T-cell (primary cell): ENCODE measurements around the gene CYP3A5. TPM values are rescaled to one million over a fixed set of nuclear protein-coding genes. Genes with fewer than 3 reads are reported as not detected.

ENCODE experiments used
- ATAC-seq, 4 experiments: fragments of 200-7000 bp in 3 of 4; fragments of 150-1000 bp in 1 of 4; cut with Tn5 transposase; replicated peaks in 1 of 4; 1 replicate in 3 of 4; 2 replicates in 1 of 4; pipeline ENCODE4 v1.10.0; 2021; ENCODE audit warnings: moderate library complexity in 3 of 4, mild to moderate bottlenecking in 2 of 4, moderate number of reproducible peaks in 1 of 4
- CTCF ChIA-PET, 2 donors: fragments of 300-600 bp; sonication (Branson Sonifier 250); formaldehyde crosslinking; loops; one replicate each; lab custom pipeline; 2022; ENCODE audit warnings: antibody characterized with exemption in 2 of 2; lab: Charles Lee
- POLR2A ChIA-PET, 2 donors: fragments of 300-600 bp; sonication (Branson Sonifier 250); formaldehyde crosslinking; loops; one replicate each; lab custom pipeline; 2022; ENCODE audit warnings: antibody characterized with exemption in 2 of 2; lab: Charles Lee
- DNase-seq, 35 experiments: peaks; one replicate each; pipeline versions ENCODE4 v3.0.0 to v3.0.0-alpha.2; 2013 to 2023
- H3K27ac ChIP-seq: one replicate; pipeline ENCODE4 v1.5.1; 2013; ENCODE audit warnings: low read length
- H3K27me3 ChIP-seq, 2 experiments: replicated peaks in 1 of 2; 1 replicate in 1 of 2; 2 replicates in 1 of 2; pipeline versions ENCODE4 v1.6.1 to v1.7.0; 2013; ENCODE audit warnings: low read length in 1 of 2, mixed read lengths in 1 of 2; ENCODE audit not compliant: control insufficient read depth in 2 of 2, insufficient read depth in 2 of 2; ENCODE audit errors: extremely low read depth in 1 of 2
- H3K36me3 ChIP-seq, 2 donors: 1 replicate in 1 of 2; 2 replicates in 1 of 2; pipeline versions ENCODE4 v1.6.1 to v1.7.0; 2013; ENCODE audit warnings: low read length in 1 of 2; ENCODE audit not compliant: control insufficient read depth in 2 of 2, insufficient read depth in 1 of 2; ENCODE audit errors: extremely low read depth in 1 of 2
- H3K4me1 ChIP-seq, 2 experiments: 1 replicate in 1 of 2; 2 replicates in 1 of 2; pipeline versions ENCODE4 v1.6.1 to v1.7.0; 2013; ENCODE audit warnings: low read length in 2 of 2, mixed read lengths in 1 of 2; ENCODE audit not compliant: insufficient read depth in 2 of 2, control insufficient read depth in 1 of 2; ENCODE audit errors: extremely low read depth in 1 of 2
- H3K4me3 ChIP-seq, 2 donors: 1 replicate in 1 of 2; 2 replicates in 1 of 2; pipeline versions ENCODE4 v1.5.1 to v1.7.0; 2013; ENCODE audit warnings: mild to moderate bottlenecking in 2 of 2, low read length in 1 of 2, moderate library complexity in 1 of 2; ENCODE audit not compliant: control insufficient read depth in 1 of 2; ENCODE audit errors: extremely low read depth in 1 of 2
- H3K9me3 ChIP-seq: 2 replicates; pipeline ENCODE4 v1.7.0; 2013
- H3K27ac Mint-ChIP-seq, 2 donors: one replicate each; pipeline ENCODE4 v1.8.0; 2020 to 2021; ENCODE audit warnings: mild to moderate bottlenecking in 2 of 2, mixed read lengths in 2 of 2
- H3K27me3 Mint-ChIP-seq, 2 donors: one replicate each; pipeline ENCODE4 v1.8.0; 2021 to 2022; ENCODE audit warnings: mixed read lengths in 2 of 2
- H3K36me3 Mint-ChIP-seq: one replicate; pipeline ENCODE4 v1.8.0; 2021; ENCODE audit warnings: mixed read lengths
- H3K4me1 Mint-ChIP-seq, 3 donors: one replicate each; pipeline ENCODE4 v1.8.0; 2020 to 2022; ENCODE audit warnings: mixed read lengths in 3 of 3, mild to moderate bottlenecking in 1 of 3
- H3K4me3 Mint-ChIP-seq, 3 donors: one replicate each; pipeline ENCODE4 v1.8.0; 2020 to 2022; ENCODE audit warnings: mild to moderate bottlenecking in 3 of 3, mixed read lengths in 3 of 3, moderate library complexity in 3 of 3
- H3K9me3 Mint-ChIP-seq, 3 donors: one replicate each; pipeline ENCODE4 v1.8.0; 2020 to 2022; ENCODE audit warnings: mixed read lengths in 3 of 3
- WGBS: methylation state at CpG from one replicate; pipeline ENCODE4 v1.1.5; 2013; ENCODE audit warnings: missing lambda C conversion rate; ENCODE audit not compliant: insufficient coverage; 5-methylcytosine and 5-hydroxymethylcytosine counted together
- total RNA-seq, 35 experiments: library from RNA in 6 of 35; stranded (reverse) in 6 of 35; fragments of 120-200 nt in 1 of 35; gene quantifications; one replicate each; pipeline versions ENCODE4 v1.2.1 to v1.2.4 and lab custom pipeline; 2013 to 2026

Gene CYP3A5
- total RNA-seq, 5 donors from 2014 or later (not counting 1 experiment from before 2014, with no cell fraction given), result 0.22 to 0.58 (median 0.46) TPM; not detected in 2

DNA sequence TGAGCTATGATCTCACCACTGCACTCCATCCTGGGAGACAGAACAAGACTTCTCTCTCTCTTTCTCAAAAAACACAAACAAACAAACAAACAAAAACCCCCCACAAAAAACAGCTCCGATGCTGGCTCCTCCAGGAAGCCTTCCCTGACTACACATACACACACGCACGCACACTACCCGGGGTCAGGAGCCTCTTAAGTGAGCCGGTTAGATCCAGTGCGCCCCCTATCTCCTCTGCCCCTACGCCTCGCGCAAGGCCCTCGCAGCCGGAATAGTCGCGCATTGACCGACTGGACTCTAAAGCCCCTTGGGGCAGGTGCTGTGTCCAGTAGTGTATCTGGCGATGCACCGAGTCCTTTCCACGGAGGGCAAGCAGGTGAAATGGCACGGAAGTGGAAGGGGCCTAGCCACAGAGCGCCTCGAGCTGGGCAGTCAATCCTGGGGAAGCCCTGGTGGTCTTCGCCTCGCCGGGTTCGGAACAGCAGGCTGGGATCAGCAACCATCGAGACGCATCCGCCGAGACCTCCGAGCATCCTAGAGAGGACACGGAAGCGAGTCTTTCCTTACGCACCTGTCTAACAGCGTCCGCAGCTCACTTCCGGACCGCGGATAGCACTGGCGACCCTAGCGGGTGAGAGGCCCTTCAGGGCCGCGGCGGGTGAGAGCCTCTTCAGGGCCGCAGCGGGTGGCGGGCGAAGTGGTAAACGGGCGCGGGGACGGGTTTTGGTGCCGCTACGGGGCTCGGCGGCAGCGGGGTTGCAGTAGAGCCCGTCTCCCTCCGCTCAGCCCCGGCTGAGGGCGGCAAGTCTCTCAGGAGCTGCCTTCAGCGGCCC is 63.2 kb downstream of the CYP3A5 start, which contains the start of gene ZSCAN25:
Gene ZSCAN25 (plus strand): TSS at position 588 of the 833 bp plus-strand sequence. CDS start 2,661 bp downstream, outside the sequence.
- peaks cover 6 to 22% of the 10 kb centered on the region in 2 experiments for H3K4me1 ChIP-seq
- no peaks in the 10 kb centered on the region for H3K9me3 ChIP-seq
- Mint-ChIP-seq H3K27ac (peak within 1 kb of the TSS; percentile 93 to 97), H3K9me3 (no peaks in the 10 kb centered on the region), H3K4me3 (peak within 1 kb of the TSS; percentile 95 to 97 (median 97)), H3K4me1 (peaks cover 42 to 53% (median 42%) of the 10 kb centered on the region in 3 donors), H3K27me3 (no peaks in the 10 kb centered on the region), H3K36me3 (peaks cover 31% of the 10 kb centered on the region)
- peak within 1 kb of the TSS; percentile 86 to 89 for H3K4me3 ChIP-seq
- peak; percentile 68 to 92 (median 80) for DNase-seq
- peak; percentile 96 to 98 (median 98) for ATAC-seq
- ChIA-PET POLR2A (interaction anchor here (0.5 to 0.8 kb wide), 3 partner anchors 11 to 208 kb away, joined by 3 to 4 read pairs (median 3); partner anchors contain the start of gene BUD31 (in 1 of the 2)), CTCF (interaction anchor here (0.6 to 1.4 kb wide), 7 partner anchors 45 to 1145 kb away, joined by 3 to 6 read pairs (median 3); partner anchors contain the start of genes ZKSCAN5 (in 1 of the 2) and ZNF655 (in 1 of the 2))
- WGBS, result under 1% methylated on average over 58 of the region's 60 CpGs
- peak within 1 kb of the TSS; percentile 70 for H3K27ac ChIP-seq
- H3K27me3 ChIP-seq, result no peaks in the 10 kb centered on the region
- H3K36me3 ChIP-seq, result peaks cover 21 to 32% of the 10 kb centered on the region in 2 donors

DNA sequence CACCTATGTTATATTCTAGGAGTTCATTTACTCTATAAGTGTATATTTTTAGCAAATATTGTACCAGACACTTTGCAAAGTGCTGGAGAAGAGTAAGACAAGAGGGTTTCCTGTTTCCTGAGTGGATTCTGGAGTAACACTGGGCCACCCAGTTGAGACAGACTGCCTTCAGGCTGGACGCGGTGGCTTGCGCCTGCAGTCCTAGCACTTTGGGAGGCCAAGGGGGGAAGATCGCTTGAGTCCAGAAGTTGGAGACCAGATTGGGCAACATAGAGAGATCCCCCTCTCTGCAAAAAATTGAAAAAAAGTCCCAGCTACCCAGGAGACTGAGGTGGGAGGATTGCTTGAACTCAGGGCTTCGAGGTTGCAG is 63.8 kb downstream of the CYP3A5 start:
- H3K4me1 Mint-ChIP-seq, result peaks cover 41 to 50% (median 42%) of the 10 kb centered on the region in 3 donors
- no CpG with 5 or more reads among the region's 5 CpGs for WGBS
- DNase-seq (no peak), ATAC-seq (no peak)
- Histone ChIP-seq H3K27me3 (no peaks in the 10 kb centered on the region), H3K9me3 (no peaks in the 10 kb centered on the region), H3K4me3 (peak overlapping the region; percentile 86 to 89), H3K36me3 (peaks cover 16 to 26% of the 10 kb centered on the region in 2 donors), H3K4me1 (peaks cover 6 to 19% of the 10 kb centered on the region in 2 experiments), H3K27ac (no peak overlapping the region)
- H3K9me3 Mint-ChIP-seq, result no peaks in the 10 kb centered on the region
- CTCF ChIA-PET, result interaction anchor here in 1 of 2 donors (0.6 to 1.4 kb wide), 4 partner anchors 46 to 111 kb away, joined by 3 to 5 read pairs (median 3); partner anchors contain the start of genes ZKSCAN5 and ZNF655
- peak overlapping the region; percentile 93 to 97 for H3K27ac Mint-ChIP-seq
- POLR2A ChIA-PET, result interaction anchor here (0.5 to 0.7 kb wide), 2 partner anchors 10 to 106 kb away, joined by 3 read pairs; no protein-coding TSS in a partner anchor
- peaks cover 25% of the 10 kb centered on the region for H3K36me3 Mint-ChIP-seq
- peak overlapping the region; percentile 95 to 97 (median 97) for H3K4me3 Mint-ChIP-seq
- no peaks in the 10 kb centered on the region for H3K27me3 Mint-ChIP-seq

DNA sequence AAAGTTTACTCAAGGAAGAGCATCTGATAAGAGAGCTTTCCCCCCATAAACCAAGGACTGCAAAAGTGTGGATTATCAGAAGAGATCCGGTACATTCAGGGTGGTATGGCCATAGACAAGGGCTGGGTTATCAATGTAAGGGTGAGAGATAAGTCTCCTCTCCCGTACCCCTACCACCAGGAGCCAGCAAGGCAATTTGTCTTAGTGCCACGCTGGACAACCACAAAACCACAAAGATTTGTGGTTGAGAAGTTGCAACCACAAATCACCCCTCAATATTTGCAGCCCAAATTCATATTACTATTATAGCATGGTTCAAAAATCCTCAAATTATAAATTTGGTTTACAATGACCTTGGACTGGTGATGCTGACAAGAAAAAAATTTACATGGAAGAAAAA is 65.3 kb downstream of the CYP3A5 start:
- H3K27me3 ChIP-seq, result no peaks in the 10 kb centered on the region
- ATAC-seq (no peak), DNase-seq (no peak)
- peaks cover 6 to 19% of the 10 kb centered on the region in 2 experiments for H3K4me1 ChIP-seq
- no peak overlapping the region for H3K4me3 ChIP-seq
- POLR2A ChIA-PET, result no interaction called here
- no peaks in the 10 kb centered on the region for H3K27me3 Mint-ChIP-seq
- H3K9me3 ChIP-seq, result no peaks in the 10 kb centered on the region
- CTCF ChIA-PET, result interaction anchor here in 1 of 2 donors (0.6 kb wide), 1 partner anchor 73 kb away, joined by 3 read pairs; no protein-coding TSS in a partner anchor
- no peak overlapping the region for H3K27ac Mint-ChIP-seq
- peaks cover 36 to 42% (median 40%) of the 10 kb centered on the region in 3 donors for H3K4me1 Mint-ChIP-seq
- peaks cover 2 to 12% of the 10 kb centered on the region in 2 donors for H3K36me3 ChIP-seq
- peaks cover 17% of the 10 kb centered on the region for H3K36me3 Mint-ChIP-seq
- no peak overlapping the region for H3K27ac ChIP-seq
- no peaks in the 10 kb centered on the region for H3K9me3 Mint-ChIP-seq
- WGBS, result no CpG with 5 or more reads among the region's 3 CpGs
- H3K4me3 Mint-ChIP-seq, result peak overlapping the region in 1 of 3 donors; percentile 43

DNA sequence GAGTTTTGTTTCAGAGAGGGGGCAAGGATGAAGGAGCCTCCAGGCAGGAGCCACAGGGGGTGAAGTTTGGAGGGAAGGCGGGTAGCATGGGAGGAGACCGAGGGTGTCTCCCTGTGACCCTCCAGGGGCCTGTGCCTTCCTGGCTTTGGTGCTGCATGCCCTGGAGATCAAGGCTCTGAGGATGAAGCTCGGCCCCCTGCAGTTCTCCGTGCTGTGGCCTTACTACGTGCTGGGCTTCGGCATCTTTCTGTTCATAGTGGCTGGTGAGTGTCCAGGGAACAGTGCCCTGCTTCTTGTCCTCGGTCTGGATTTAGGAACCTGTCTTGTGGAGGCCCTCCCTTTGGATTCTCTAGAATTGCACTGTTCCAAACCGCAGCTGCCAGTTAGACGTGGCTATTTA is 72.2 kb downstream of the CYP3A5 start:
- Histone ChIP-seq H3K27me3 (peaks cover 0 to 2% of the 10 kb centered on the region in 2 experiments), H3K27ac (no peak overlapping the region), H3K4me3 (no peak overlapping the region), H3K9me3 (no peaks in the 10 kb centered on the region), H3K36me3 (no peaks in the 10 kb centered on the region), H3K4me1 (no peaks in the 10 kb centered on the region)
- no peak overlapping the region for H3K4me3 Mint-ChIP-seq
- no peaks in the 10 kb centered on the region for H3K27me3 Mint-ChIP-seq
- H3K36me3 Mint-ChIP-seq, result peaks cover 4% of the 10 kb centered on the region
- POLR2A ChIA-PET, result no interaction called here
- DNase-seq, result no peak
- H3K4me1 Mint-ChIP-seq, result peaks cover 0 to 2% (median 0%) of the 10 kb centered on the region in 3 donors
- 84% methylated on average over 7 of the region's 9 CpGs for WGBS
- no peaks in the 10 kb centered on the region for H3K9me3 Mint-ChIP-seq
- CTCF ChIA-PET, result no interaction called here
- ATAC-seq, result no peak
- H3K27ac Mint-ChIP-seq, result no peak overlapping the region

DNA sequence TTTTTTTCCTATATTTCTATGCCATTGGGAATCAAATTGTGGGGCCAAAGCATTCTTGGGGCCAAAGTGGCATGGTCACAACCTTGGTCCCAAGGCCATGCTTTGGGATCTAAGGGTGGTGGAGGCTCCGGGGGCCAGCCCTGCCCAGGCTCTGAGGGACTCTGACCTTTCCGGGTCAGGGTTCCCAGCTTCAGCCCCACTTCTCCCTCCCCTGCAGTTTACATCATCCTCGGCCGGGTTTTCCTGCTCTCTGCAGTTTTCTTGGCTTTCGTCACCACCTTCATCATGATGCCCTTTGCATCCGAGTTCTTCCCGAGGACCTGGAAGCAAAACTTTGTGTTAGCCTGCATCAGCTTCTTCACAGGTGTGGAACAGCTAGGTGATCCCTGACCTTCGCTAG is 73.3 kb downstream of the CYP3A5 start:
- Histone ChIP-seq H3K4me1 (no peaks in the 10 kb centered on the region), H3K36me3 (no peaks in the 10 kb centered on the region), H3K4me3 (no peak overlapping the region), H3K27ac (no peak overlapping the region), H3K27me3 (peaks cover 0 to 2% of the 10 kb centered on the region in 2 experiments), H3K9me3 (no peaks in the 10 kb centered on the region)
- Mint-ChIP-seq H3K27me3 (no peaks in the 10 kb centered on the region), H3K36me3 (peaks cover 4% of the 10 kb centered on the region), H3K4me3 (no peak overlapping the region), H3K9me3 (no peaks in the 10 kb centered on the region), H3K4me1 (peaks cover 0 to 2% (median 0%) of the 10 kb centered on the region in 3 donors), H3K27ac (no peak overlapping the region)
- DNase-seq (no peak), ATAC-seq (no peak)
- WGBS, result 85% methylated on average over 6 of the region's 8 CpGs
- ChIA-PET POLR2A (interaction anchor here in 1 of 2 donors (0.7 kb wide), 1 partner anchor 58 kb away, joined by 4 read pairs; no protein-coding TSS in a partner anchor), CTCF (no interaction called here)

DNA sequence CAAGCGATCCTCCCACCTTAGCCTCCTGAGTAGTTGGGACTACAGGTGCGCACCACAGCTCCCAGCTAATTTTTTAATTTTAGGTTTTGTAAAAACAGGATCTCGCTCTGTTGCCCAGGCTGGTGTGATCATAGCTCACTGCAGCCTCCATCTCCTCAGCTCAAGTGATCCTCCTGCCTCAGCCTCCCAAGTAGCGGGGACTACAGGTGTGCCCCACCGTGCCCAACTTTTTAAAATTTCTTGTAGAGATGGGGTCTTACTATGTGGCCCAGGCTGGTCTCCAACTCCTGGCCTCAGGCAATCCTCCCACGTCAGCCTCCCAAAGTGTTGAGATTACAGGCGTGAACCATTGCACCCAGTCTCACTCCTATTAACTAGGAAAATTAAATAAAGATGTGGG is 74.3 kb downstream of the CYP3A5 start:
- no peak overlapping the region for H3K4me3 Mint-ChIP-seq
- ChIA-PET POLR2A (interaction anchor here in 1 of 2 donors (0.6 kb wide), 1 partner anchor 11 kb away, joined by 3 read pairs; no protein-coding TSS in a partner anchor), CTCF (no interaction called here)
- Histone ChIP-seq H3K36me3 (no peaks in the 10 kb centered on the region), H3K27ac (no peak overlapping the region), H3K9me3 (no peaks in the 10 kb centered on the region), H3K27me3 (peaks cover 0 to 2% of the 10 kb centered on the region in 2 experiments), H3K4me3 (no peak overlapping the region), H3K4me1 (no peaks in the 10 kb centered on the region)
- H3K27me3 Mint-ChIP-seq, result no peaks in the 10 kb centered on the region
- ATAC-seq (no peak), DNase-seq (no peak)
- peaks cover 4% of the 10 kb centered on the region for H3K36me3 Mint-ChIP-seq
- peaks cover 0 to 4% (median 2%) of the 10 kb centered on the region in 3 donors for H3K4me1 Mint-ChIP-seq
- H3K27ac Mint-ChIP-seq, result no peak overlapping the region
- 100% methylated on average over 2 of the region's 7 CpGs for WGBS
- no peaks in the 10 kb centered on the region for H3K9me3 Mint-ChIP-seq
